GM21825 (cell line): ENCODE results near the gene GMPS.
"Not testable (repeated sequence)": the region's sequence is repeated elsewhere in the genome, so short reads cannot be mapped to it uniquely, and the experiment has no call there.

ENCODE experiments used
- ATAC-seq: cut with Tn5 transposase; IDR thresholded peaks from one replicate; pipeline ENCODE4 v1.9.1; 2021; ENCODE audit warnings: mild to moderate bottlenecking, moderate library complexity; ENCODE audit not compliant: unreplicated experiment

GMPS gene

GRCh38 chr3:155871746-155872158, 1.3 kb downstream of the GMPS start:
- ATAC-seq = no peak

- no peak for ATAC-seq
These were observed 2.6 kb downstream of the GMPS start for GRCh38 chr3:155872904-155873646.

- ATAC-seq = no peak
These were observed 5.6 kb downstream of the GMPS start for GRCh38 chr3:155876037-155876436.

DNA sequence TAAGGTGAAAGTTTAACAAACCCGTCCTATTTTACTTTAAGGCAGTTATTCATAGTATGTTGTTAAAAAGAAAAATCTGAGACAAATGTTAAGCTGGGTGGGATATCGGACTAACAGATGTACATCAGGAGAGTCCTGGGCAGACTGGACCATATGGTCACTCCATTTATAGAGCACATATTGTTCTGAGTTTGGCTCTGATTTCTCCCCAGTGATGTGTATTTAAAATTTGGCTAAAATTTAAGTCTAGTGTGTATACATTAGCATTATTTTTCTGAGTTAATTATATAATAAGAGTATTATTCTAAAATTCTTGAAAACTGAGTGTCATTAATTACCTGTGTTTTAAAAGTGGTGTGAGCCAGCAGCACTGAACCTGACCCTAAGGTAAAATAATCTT, 6.1 kb downstream of the GMPS start:
- ATAC-seq = no peak

GRCh38 chr3:155880286-155880685, 9.8 kb downstream of the GMPS start:
- ATAC-seq = no peak

GRCh38 chr3:155884292-155884691, 13.8 kb downstream of the GMPS start:
- no peak for ATAC-seq

GRCh38 chr3:155885292-155885691, 14.8 kb downstream of the GMPS start:
- no peak for ATAC-seq

DNA sequence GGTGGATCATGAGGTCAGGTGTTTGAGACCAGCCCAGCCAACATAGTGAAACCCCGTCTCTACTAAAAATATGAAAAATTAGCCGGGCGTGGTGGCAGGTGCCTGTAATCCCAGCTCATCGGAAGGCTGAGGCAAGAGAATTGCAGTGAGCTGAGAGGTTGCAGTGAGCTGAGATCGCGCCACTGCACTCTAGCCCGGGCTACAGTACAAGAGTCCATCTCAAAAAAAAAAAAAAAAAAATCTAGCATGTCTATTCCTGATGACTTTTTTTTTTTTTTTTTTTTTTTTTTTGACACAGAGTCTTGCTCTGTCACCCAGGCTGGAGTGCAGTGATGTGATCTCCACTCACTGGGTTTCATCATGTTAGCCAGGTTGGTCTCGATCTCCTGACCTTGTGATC, 15.9 kb downstream of the GMPS start:
- ATAC-seq = not testable (repeated sequence)

DNA sequence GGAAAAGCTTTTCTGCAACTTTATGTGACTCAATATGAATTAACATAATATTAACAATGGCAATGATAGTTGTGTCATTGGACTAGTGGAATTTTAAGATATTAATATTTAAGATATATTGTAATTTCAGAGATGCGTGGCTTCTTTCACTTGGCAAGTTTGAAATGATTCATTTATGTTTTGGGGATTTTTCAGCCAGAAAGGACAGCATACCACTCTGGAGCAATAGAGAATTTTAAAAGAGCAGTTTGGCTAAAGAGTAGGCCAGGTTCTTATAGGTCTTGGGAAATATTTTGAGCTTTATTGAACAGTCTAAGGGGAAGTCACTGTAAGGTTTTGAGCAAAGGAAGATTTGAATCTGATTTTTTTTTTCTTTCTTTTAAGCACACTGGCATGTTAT, 16.5 kb downstream of the GMPS start:
- ATAC-seq = no peak

- ATAC-seq = no peak
These were observed 18.8 kb downstream of the GMPS start for GRCh38 chr3:155889212-155889611.

- no peak for ATAC-seq
These were observed 19.5 kb downstream of the GMPS start for GRCh38 chr3:155889952-155890351.

DNA sequence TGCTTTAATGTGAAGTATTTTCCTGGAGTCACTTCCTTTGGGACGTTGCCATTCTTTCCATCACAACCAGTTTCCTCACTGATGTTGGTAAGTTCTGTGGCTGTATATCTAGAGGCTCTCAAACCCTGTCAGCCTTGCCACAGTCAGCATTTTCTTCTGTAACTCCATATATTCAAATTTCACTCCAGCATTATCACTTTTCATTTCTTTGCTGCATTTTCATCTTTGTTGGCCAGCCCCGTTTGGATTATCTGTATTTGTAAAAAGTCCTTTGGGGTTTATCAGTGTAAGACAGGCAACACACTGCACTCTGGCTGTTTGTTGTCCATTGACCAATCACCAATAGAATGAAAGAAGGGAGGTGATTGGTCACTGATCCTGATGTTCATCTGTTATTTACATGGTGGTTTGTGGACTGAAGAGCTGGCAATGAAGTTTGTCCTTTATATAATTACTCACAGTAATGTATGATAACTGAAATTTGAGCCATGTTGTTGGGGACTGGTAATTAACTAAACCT, 20.3 kb downstream of the GMPS start:
- ATAC-seq = peak; percentile 45

DNA sequence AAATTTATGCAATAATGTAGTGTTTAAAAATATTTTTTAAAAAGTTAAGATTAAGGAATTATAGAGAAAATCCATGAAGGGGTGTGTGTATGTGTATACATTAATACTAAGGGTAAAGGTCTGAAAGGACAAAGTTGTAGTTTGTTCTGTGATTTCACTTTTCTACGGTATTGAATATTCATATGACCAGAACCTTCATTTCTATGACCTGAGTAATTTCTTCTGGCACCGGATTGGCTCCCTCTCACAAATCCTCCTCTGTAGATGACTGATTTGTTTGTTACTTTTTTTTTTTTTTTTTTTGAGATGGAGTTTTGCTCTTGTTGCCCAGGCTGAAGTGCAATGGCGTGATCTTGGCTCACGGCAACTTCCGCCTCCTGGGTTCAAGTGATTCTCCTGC, 20.9 kb downstream of the GMPS start:
- ATAC-seq = no peak

DNA sequence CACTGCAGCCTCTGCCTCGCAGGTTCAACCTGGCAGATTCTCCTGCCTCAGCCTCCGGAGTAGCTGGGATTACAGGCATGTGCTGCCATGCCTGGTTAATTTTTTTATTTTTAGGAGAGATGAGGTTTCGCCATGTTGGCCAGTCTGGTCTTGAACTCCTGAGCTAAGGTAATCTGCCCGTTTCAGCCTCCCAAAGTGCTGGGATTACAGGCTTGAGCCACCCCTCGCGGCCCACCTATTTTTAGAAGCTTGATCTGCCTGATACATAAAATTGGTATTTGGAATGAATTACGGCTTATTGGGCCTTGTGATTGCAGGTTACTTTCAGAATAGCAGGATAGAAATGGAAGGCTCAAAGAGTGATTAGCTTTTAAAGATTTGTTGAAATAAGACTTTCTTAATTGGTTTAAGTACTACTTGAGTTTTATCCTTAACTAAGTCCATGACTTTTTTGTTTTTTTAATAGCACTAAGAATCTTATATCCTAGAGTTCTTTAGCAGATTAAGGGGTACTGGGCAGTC, 25.0 kb downstream of the GMPS start:
- no peak for ATAC-seq

DNA sequence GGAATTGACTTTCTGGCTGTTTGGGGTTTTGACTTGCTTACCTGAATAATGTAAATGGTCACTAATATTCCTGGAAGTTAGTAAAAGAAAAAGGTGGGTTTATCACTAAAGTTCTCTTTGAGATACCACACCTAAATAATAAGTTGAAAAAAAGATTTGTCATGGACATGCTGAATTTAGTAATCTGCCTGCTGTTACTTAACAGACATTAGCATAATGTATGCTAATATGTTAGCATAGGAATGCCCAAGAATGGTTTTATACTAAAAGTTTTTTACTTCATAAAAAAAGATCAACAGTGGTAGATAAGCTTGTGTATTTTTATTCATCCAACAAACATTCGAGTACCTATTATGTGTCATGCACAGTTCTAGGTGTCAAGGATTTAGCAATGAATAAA, 36.5 kb downstream of the GMPS start:
- ATAC-seq = no peak

GRCh38 chr3:155908086-155908485, 37.6 kb downstream of the GMPS start:
- no peak for ATAC-seq

DNA sequence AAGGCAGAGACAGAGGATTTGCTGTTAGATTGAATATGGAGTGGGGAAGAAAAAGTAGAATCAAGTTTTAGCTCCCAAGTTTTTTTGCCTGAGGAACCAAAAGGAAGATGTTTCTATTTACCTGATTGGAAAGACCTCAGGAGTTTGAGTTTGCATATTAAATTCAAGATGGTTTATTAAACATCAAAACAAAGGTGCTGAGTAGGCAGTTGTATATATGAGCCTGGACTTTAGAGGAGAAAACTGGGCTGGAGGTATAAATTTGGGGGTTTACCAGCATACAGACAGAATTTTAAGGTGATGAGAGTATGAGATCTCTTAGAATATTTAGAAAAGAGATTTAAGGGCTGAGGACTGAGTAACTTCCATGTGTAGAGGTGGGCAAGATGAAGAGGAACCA, 38.2 kb downstream of the GMPS start:
- no peak for ATAC-seq

GRCh38 chr3:155912090-155912489, 41.6 kb downstream of the GMPS start:
- ATAC-seq = no peak

DNA sequence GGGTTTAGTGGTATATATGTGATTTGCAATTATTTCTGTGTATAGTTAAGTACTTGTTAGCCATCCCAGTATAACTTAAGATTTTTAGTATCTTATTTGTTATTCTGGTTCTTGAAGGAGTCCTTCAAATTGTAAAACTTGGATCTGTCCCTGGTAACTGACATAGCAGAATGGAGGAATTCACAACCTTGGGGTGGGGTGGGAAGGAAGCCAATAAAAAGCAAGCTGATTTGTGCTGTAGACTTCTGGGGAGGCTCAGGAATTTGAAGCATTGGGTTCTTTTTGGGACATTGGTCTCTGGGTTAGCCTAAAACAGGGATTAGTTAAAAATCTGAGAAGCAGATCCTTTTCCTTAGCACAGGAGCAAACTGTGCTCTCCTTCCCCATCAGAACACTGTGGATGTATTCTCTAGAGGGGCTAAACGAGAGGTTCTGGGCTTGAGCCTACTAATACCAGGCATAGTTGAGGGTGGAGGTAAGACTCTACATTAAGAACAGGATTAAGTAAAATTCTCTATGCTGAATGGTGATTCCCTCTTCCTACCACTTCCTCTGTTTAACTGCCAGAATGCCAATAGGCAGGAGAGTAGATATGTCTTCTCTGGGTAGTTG, 42.2 kb downstream of the GMPS start:
- no peak for ATAC-seq

- no peak for ATAC-seq
These were observed 47.3 kb downstream of the GMPS start for GRCh38 chr3:155917781-155918180.

DNA sequence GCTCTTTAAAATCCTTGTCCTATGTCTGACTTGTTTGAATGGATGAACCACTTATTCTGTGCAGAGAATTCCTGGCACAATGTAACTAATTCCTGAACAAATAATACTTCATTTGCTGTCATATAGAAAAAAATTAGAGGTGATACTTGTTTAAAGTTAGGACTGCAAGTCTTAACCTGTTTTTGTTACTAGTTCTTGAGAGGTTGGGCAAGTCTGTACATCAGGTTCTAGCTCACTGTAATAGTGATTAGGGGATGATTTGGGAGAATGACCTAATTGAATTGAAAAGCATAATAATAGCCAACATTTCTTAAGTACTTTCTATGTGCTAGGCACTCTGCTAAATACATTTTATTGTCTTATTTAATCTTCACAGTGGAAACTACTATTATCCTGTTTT, 49.3 kb downstream of the GMPS start:
- ATAC-seq = no peak

DNA sequence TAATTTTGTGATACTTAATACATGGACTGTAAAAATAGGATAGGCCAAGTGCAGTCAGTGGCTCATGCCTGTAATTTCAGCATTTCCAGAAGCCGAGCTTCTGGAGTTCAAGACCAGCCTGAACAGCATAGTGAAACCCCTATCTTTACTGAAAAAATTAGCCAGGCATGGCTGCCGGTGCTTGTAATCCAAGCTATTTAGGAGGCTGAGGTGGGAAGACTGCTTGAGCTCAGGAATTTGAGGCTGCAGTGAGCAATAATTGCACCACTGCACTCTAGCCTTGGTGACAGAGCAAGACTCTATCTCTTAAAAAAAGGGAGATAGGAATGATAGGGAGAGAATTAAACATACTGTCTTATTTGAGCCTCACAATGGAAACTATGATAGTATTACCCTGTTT, 51.0 kb downstream of the GMPS start:
- no peak for ATAC-seq
